Fibroblast of skin of left quadriceps (primary cell): Measurements from ENCODE around the gene MOB3B.
A peak's percentile ranks its signal among the peaks of the same experiment; 100 is the strongest.
"Not testable (repeated sequence)": the region's sequence is repeated elsewhere in the genome, so short reads cannot be mapped to it uniquely, and the experiment has no call there.

Experiments used
- DNase-seq, 2 experiments: peaks; one replicate each; pipeline ENCODE4 v3.0.0-alpha.2; 2013; ENCODE audit warnings: low read depth in 2 of 2

MOB3B gene

DNA sequence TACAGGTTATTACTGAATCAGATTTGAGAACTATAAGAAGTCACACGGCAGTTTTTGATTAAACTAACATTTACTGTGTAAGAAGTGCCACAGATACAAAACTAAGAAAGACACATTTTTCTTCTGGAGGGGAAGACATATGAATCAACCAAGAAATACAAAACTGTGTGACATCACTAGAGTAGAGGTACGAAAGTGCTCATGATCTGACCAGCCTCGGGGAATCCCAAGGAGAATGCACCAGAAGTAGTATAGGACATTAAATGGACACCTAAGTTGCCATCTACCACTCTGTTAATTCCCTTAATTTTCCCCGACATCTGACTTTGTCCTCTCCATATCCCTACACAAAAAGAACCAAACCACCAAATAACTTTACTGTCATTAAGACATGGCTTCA, 10.8 kb downstream of the MOB3B start:
- DNase-seq, result no peak

DNA sequence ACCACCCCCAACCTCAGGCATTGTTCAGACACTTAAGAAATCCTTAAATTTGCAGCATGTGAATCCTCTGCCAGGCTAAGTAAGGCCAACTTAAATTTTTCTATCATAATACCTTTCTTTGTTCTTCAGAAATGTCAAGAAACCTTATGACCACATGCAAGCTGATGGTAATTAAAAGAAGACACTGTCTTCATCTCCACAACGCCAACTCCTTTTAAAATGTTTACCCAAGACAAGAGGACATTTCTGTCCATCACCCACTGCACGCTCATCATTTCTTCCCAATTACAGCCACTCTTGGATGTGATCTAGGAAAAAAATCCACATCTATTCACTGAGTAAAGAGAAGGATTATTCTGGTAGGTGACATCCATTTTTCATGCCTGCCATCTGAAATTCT, 11.6 kb downstream of the MOB3B start:
- DNase-seq, result no peak

- DNase-seq, result no peak
These were observed 15.1 kb downstream of the MOB3B start for GRCh38 chr9:27514551-27514950.

- no peak for DNase-seq
These were observed 17.8 kb downstream of the MOB3B start for GRCh38 chr9:27511771-27512170.

DNA sequence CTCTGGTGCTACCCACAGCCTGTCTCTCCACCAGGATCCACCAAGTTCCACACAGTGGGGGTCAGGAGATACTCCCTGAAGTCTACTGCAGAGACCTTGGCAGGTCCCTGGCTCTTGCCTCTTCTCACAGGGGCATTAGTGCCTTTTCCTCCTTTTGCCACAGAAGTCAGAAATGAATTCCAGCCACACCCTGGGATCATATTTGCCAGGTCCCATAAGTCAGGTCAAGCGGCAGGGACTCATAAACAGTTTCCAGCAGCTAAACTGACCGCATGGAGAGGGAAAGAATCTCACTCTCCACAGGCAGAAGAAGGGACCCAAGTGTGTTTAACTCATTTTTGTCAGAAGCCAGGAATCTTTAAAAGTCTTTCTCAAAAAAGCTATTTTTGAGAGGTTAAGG, 18.8 kb downstream of the MOB3B start:
- no peak for DNase-seq

DNA sequence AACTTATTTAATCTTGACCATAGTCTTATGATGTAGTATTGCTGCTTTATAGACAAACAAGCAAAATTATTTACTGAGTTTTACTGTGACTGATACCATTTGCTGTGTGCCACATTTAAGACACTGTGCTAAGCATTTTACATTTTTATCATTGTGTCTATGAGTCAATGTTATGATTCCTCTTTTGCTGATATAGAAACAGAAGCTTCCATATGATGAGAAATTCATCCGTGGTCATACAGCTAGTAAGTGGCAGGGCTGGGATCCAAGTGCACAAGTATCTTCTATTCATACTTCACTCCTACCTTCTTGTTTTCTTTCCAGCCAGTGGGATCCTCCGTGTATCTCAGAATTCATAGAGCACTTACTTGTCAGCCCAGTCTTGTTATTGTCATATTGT, 22.6 kb downstream of the MOB3B start:
- DNase-seq, result no peak

DNA sequence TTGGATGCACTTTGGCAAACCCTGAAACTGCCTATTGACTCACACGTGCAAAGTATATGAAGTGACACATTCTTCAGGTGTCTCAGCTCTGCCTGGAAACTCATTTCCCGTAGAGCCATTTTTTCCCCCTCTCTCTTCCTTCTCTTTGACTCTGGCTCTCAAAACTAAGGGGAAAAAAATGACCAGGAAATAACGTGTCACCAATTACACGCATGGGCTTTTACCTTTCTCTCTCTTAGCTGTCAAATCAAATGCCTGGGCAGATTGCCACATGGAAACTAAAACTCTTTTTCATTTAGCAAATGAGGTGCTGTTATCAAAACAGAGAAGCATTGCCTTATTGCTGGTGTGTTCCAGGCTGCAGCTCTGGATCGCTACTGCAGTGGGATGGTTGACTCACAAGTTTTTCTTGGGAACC, 23.9 kb downstream of the MOB3B start:
- DNase-seq, result no peak

GRCh38 chr9:27504259-27504658, 25.4 kb downstream of the MOB3B start:
- DNase-seq, result no peak

- no peak for DNase-seq
These were observed 26.0 kb downstream of the MOB3B start for GRCh38 chr9:27503623-27504022.

DNA sequence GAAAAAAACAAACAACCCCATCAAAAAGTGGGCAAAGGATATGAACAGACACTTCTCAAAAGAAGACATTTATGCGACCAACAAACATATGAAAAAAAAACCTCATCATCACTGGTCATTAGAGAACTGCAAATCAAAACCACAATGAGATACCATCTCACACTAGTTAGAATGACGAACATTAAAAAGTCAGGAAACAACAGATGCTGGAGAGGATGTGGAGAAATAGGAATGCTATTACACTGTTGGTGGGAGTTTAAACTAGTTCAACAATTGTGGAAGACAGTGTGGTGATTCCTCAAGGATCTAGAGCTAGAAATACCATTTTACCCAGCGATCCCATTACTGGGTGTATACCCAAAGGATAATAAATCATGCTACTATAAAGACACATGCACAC, 28.7 kb downstream of the MOB3B start:
- DNase-seq, result not testable (repeated sequence)

DNA sequence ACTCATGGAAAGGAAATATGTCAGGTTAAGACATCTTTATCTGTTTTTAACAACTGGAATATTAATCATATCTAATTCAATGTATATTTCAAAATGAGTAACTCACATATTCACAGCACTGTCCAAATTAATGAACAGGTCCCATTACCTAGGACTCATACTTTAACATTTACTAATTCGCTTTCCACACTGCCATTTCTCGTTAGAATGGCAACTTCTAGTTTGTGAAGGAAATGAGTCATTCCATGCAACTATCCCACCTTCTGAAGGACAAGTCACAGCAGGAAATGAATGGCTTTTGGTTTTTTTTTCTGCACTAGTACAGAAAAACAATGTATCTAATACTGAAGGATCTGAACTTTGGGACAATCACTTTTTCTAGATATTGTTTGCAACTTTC, 30.2 kb downstream of the MOB3B start:
- no peak for DNase-seq

- DNase-seq, result no peak
These were observed 31.7 kb downstream of the MOB3B start for GRCh38 chr9:27497883-27498417.

- no peak for DNase-seq
These were observed 33.5 kb downstream of the MOB3B start for GRCh38 chr9:27496135-27496504.

DNA sequence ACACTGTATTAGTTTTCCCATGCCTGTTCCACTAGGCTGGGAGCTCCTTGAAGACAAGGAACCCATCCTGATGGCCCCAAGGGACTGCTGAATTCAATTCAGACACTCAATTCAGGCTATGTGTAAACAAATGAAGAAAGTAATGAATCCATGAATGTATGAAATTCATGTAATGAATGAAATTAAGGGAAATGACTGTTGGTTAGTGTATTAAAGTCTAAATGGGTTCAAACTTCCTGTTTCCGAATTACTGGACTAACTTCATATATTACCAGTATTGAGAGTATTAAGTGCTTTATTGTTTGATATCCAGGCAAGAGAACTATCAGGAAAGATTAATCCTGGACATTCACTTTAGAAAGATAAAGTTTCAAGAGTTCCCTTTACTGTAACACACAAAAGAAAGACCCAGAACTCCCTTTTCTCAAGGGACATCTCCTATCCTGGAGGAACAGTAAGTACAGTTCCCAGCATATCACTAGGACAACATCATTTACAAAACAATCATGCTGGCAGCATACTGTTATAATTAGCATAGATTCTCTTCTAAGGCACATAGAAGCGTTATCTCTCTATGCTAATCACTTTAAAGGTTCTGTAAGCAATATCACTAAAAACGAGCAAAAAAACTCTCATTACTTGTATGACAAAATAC, 34.0 kb downstream of the MOB3B start:
- no peak for DNase-seq

- no peak for DNase-seq
These were observed 38.5 kb downstream of the MOB3B start for GRCh38 chr9:27491154-27491553.

DNA sequence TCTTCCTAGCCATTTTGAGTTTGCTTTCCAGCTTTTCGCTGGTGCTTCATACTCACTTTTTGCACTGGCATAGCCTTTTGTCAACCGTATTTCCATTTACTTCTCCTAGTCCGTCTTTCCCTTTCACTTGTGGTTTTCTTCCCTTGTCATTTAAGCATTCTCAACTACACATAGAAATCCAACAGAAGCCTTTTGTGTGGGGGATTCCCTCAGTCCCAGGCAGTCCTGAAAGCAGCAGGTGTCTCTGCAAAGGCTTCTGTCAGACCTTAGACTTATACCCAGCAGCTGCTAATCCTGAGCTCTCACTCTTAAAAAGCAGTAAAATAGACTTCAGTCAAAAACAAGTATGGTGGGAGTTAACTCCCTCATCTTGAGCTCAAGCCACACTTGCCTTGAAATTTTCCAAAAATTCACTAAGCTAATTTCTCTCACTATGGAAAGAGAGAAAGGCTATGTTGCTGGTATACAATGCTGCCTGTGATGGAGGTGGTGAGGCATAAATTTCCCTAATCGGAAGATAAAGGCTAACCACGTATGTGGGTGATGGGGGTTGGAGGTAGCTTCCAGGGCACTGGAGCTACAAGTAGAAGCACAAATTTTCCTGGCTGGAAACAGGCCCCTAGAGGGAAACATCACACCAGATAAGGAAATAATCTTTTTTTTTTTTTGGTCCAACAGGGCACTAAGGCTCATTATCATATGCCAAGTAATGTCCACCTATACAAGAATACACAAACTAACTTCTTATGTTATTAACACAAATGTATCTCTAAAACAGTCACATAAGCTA, 40.3 kb downstream of the MOB3B start:
- no peak for DNase-seq

- DNase-seq, result no peak
These were observed 41.7 kb downstream of the MOB3B start for GRCh38 chr9:27487927-27488326.

DNA sequence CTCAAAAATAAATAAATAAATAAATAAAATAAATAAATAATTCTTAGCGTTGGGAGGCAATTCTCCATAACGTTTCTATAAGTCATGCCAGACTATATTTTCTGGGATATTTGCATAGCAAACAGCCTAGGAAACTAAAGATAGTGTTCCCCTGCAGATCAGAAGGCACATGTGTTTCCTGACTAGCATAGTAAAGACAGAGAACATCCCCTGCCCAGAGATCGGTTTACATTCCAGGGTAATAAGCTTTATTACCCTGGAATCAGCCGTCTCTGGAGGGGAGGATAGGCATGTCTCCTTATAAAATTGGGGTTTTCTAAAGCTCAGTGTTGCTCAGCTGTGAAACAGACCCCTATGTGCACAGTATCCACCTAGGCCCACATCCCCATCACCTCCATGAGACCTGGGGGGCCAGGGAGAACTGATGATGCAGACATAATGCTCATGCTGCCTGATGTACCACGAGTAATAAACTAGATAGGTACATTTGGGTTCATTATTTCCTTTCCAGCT, 42.4 kb downstream of the MOB3B start:
- DNase-seq, result peak in 1 of 2 experiments; percentile 18

DNA sequence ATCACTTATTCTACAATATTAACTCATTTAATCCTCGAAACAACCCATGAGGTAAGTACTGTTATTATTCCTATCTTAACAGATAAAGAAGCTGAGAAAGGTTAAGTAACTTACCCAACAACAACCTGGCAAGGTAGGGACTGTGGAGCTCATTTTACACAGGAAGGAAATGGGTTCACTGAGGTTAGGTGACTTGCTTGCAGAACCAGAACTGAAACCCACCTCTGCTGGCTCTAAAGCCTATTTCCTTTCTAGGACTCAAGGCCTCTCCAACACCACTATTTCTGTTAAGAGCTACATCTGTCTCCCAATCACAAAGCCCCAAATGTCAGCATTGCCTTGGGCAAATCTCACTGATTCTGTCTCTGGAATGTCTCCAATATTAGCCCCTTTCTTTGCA, 44.5 kb downstream of the MOB3B start:
- no peak for DNase-seq

GRCh38 chr9:27483576-27483975, 46.0 kb downstream of the MOB3B start:
- DNase-seq, result no peak

DNA sequence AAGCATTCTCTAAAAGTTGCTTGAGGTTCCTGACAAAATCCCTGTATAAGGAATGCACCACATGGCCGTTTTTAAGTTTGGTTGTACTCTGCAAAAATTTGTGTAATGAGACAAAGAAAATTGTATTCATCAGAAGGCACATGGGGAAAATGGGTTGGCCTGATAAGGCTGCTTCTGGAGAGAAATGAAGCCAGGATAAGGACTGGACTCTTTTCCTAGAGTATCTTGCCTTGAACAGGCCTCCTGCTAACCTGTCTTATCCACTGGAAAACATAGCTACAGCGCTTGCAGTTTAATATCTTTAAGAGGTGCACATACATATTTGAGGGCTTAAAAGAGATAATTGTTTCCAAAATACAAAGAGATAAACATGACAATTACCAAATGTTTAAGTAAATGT, 46.9 kb downstream of the MOB3B start:
- DNase-seq, result no peak

DNA sequence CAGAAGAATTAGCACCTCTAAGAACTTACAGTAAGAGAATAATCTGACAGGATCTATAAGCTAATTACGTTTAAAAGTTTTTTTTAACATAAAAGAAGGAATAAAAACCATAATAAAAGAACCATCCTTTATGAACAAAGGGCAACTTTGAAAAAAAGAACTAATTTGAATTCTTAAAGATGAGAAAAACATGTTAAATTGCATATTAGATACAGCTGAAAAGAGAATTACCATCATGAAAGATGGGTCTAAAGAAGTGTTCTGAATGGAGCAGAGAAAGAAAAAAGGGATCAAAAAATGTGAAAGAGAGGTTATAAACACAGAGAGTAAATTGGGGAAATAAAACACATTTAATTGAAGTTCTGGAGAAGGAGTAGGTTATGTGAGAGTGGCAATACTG, 51.3 kb downstream of the MOB3B start:
- DNase-seq, result no peak

DNA sequence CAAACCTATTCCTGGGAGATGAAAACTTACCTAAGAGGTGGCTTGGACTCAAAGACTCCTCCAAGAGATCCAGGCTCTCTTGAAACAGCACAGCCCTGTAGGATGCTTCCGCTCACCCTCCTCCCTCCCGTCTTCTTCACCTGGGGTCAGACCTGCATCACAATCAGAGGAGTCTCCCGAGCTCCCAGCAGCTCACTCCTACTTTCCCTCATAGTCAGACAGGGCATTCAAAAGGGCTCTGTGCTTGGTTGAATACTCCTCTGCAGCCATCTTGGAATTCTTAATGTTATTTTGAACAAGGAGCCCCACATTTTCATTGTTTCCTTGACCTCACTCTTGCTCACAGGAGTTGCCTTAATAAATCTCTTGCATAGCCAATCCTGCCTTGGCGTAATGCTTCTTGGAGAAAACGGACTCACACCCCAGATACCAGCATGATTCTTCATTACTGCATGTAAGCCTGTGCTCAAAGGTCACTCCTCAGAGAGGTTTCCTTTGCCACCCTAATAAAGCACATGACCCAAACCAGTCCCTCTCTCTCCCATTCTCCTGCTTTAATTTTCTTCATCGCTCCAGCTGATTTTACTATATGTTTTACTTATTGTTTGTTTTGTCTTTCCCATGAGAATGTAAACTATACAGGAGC, 52.6 kb downstream of the MOB3B start:
- no peak for DNase-seq
